Dendritic cell treated with granulocyte-macrophage colony-stimulating factor and Interleukin-4, amounts not matched to agents 40 ng/mL and 50 ng/mL, for 4 days (primary cell): ENCODE data around the gene DHX58.

Experiments used
- H3K27ac Mint-ChIP-seq: one replicate; pipeline ENCODE4 v1.8.0; 2022; ENCODE audit warnings: mild to moderate bottlenecking, mixed read lengths
- H3K27me3 Mint-ChIP-seq: one replicate; pipeline ENCODE4 v1.8.0; 2022; ENCODE audit warnings: mild to moderate bottlenecking, mixed read lengths
- H3K36me3 Mint-ChIP-seq: one replicate; pipeline ENCODE4 v1.8.0; 2022; ENCODE audit warnings: low read depth, mixed read lengths
- H3K4me1 Mint-ChIP-seq: one replicate; pipeline ENCODE4 v1.8.0; 2022; ENCODE audit warnings: low read depth, mixed read lengths
- H3K4me3 Mint-ChIP-seq: one replicate; pipeline ENCODE4 v1.8.0; 2022; ENCODE audit warnings: mild to moderate bottlenecking, moderate library complexity, mixed read lengths
- H3K9me3 Mint-ChIP-seq: one replicate; pipeline ENCODE4 v1.8.0; 2022; ENCODE audit warnings: mixed read lengths
- intact Hi-C: fragments of 100-400 bp; cut with micrococcal nuclease; formaldehyde crosslinking; loops from one replicate; pipeline ENCODE4 v1.15.0; 2022

Gene DHX58

GRCh38 chr17:42096360-42097111 is 16.0 kb downstream of the DHX58 start:
- Mint-ChIP-seq H3K9me3 (no peaks in the 10 kb centered on the region), H3K4me1 (peaks cover 27% of the 10 kb centered on the region), H3K27ac (peak overlapping the region; percentile 34), H3K4me3 (no peak overlapping the region), H3K36me3 (no peaks in the 10 kb centered on the region), H3K27me3 (peaks cover 40% of the 10 kb centered on the region)
- intact Hi-C loops = no loop called here

- Mint-ChIP-seq H3K4me3 (no peak overlapping the region), H3K27ac (no peak overlapping the region), H3K27me3 (peaks cover 43% of the 10 kb centered on the region), H3K4me1 (peaks cover 36% of the 10 kb centered on the region), H3K9me3 (no peaks in the 10 kb centered on the region), H3K36me3 (no peaks in the 10 kb centered on the region)
- intact Hi-C loops = no loop called here
Measured at GRCh38 chr17:42094375-42095069, 18.0 kb downstream of the DHX58 start.

DNA sequence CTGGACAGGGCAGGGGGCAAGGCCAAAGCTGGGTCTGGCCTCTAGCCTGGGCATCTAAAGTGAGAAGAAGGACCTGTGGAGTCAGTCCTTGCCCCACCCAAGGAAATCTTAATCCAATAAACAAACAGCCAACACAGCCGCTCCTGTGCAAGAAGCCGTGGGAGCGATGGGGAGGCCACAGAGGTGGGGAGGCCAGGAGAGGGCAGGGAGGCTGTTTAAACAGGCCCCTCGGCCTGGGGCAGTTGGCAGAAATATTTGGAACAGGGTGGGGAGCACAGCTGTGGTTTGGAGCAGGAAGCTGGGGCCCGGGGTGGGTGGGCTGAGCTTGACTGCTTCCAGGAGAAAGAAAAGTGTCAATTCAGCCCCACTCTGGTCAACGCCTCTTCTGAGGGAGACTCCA is 19.6 kb downstream of the DHX58 start:
- H3K9me3 Mint-ChIP-seq = no peaks in the 10 kb centered on the region
- no peak overlapping the region for H3K27ac Mint-ChIP-seq
- H3K27me3 Mint-ChIP-seq = peaks cover 36% of the 10 kb centered on the region
- intact Hi-C loops = no loop called here
- H3K4me1 Mint-ChIP-seq = peaks cover 32% of the 10 kb centered on the region
- no peaks in the 10 kb centered on the region for H3K36me3 Mint-ChIP-seq
- no peak overlapping the region for H3K4me3 Mint-ChIP-seq

DNA sequence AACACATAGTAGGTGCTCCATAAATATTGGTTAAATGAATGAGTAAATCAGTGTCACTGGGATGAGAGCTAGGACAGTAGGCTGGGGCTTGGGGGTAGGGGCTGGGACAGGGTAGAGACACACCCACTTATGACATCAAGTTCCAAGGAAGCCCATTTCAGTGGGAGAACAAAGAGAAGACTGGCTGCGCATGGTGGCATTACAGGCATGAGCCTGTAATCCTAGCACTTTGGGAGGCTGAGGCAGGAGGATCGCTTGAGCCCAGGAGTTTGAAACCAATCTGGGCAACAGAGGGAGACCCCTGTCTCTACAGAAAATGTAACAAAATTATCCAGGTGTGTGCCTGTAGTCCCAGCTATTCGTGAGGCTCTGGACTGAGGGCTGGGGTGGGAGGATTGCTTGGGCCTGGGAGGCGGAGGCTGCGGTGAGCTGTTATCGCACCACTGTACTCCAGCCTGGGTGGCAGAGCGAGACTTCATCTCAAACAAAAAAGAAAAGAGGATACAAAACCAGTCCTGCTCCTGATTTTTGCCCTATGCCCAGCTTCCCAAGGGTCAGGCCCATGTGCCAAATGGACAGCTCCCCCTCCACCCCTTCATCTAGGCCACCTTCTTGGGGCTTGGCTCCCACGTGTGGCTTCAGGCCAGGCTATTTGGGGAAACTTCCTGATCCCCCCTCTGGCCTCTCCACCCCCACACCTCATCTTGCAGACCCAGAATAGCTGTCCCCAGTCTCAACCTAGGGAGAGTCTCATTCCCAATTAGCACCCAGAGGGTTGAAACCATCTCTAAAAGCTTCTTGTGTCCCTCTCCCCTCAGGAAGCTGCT is 21.3 kb downstream of the DHX58 start:
- Mint-ChIP-seq H3K27ac (peak overlapping the region; percentile 12), H3K4me1 (peaks cover 21% of the 10 kb centered on the region), H3K36me3 (no peaks in the 10 kb centered on the region), H3K9me3 (no peaks in the 10 kb centered on the region), H3K27me3 (peaks cover 20% of the 10 kb centered on the region), H3K4me3 (no peak overlapping the region)
- intact Hi-C loops = no loop called here

DNA sequence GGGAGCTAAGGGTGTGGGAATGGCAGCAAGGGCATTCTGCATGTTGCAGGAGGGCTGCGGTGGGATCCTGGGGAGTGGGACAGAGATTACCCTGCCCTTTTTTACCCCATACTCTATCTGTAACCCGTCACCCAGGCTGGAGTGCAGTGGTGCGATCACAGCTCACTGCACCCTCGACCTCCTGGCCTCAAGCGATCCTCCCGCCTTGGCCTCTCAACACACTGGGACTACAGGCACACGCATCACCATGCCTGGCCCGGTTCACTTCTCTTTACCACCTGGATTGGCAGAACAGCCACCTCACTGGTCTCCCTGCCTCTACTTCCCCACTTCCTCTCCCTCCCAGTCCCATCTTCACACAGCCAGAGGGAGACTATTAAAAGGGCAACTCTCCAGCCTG is 23.8 kb downstream of the DHX58 start:
- Mint-ChIP-seq H3K36me3 (no peaks in the 10 kb centered on the region), H3K4me3 (no peak overlapping the region), H3K9me3 (no peaks in the 10 kb centered on the region), H3K27me3 (peaks cover 7% of the 10 kb centered on the region), H3K4me1 (peaks cover 21% of the 10 kb centered on the region), H3K27ac (no peak overlapping the region)
- intact Hi-C loops = no loop called here

GRCh38 chr17:42087736-42088705 is 24.5 kb downstream of the DHX58 start:
- H3K4me3 Mint-ChIP-seq = no peak overlapping the region
- no peaks in the 10 kb centered on the region for H3K9me3 Mint-ChIP-seq
- H3K4me1 Mint-ChIP-seq = peaks cover 17% of the 10 kb centered on the region
- no peaks in the 10 kb centered on the region for H3K36me3 Mint-ChIP-seq
- H3K27me3 Mint-ChIP-seq = peaks cover 7% of the 10 kb centered on the region
- H3K27ac Mint-ChIP-seq = no peak overlapping the region
- intact Hi-C loops = no loop called here

DNA sequence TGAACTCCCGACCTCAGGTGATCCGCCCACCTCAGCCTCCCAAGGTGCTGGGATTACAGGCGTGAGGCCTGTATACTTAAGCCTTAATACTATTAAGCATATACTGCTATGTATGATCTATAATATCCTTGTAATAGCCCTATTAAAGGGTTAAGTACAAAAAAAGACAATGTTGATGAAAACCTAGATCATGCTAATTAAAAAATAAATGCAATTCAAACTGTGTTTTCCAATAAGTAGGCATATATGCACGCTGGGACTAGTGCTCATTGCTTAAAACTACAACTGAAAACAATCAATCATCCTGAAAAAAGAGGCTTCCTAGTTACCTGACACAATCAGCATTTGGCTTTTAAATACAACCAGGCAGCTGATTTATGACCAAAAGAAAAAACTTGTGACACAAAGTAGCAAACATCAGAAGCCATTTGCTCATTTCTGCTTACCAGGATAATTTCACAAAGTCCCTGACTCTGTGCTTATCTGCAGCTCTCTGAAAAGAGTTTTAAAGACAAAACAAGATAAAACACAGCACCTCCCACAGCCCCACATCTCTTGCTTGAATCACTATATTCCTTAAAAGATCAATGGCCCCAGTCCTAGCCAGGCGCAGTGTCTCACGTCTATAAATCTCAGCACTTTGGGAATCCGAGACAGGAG is 25.3 kb downstream of the DHX58 start:
- Mint-ChIP-seq H3K4me1 (peaks cover 14% of the 10 kb centered on the region), H3K4me3 (no peak overlapping the region), H3K36me3 (no peaks in the 10 kb centered on the region), H3K9me3 (no peaks in the 10 kb centered on the region), H3K27ac (no peak overlapping the region), H3K27me3 (peaks cover 10% of the 10 kb centered on the region)
- intact Hi-C loops = no loop called here

DNA sequence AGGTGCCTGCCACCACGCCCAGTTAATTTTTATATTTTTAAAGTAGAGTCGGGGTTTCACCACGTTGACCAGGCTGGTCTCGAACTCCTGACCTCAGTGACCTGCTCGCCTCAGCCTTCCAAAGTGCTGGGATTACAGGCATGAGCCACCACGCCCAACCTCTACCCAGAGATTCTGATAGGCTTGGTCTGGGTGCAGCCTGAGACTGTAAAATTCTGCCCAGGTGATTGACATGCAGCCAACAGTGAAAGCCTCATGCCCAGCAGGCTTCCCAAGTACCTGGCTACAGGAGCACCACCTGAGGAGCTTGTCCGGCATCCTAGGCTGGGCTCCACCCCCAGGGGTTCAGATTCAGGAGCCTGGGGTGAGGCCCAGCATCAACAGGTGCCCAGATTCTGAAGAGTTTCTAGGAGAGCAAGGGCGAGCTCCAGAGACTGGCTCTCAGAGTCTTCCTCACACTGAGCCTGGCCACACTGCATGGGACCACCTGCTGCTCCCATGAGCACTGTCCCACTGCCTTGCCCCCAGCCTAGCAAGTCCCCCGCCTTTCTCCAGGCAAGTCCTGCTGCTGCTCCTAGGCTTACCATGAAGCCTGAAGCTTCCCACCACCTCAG is 30.9 kb downstream of the DHX58 start:
- Mint-ChIP-seq H3K27ac (no peak overlapping the region), H3K9me3 (no peaks in the 10 kb centered on the region), H3K4me1 (peaks cover 4% of the 10 kb centered on the region), H3K36me3 (no peaks in the 10 kb centered on the region), H3K4me3 (no peak overlapping the region), H3K27me3 (peaks cover 9% of the 10 kb centered on the region)
- intact Hi-C loops = no loop called here

GRCh38 chr17:42079541-42079940 is 33.0 kb downstream of the DHX58 start:
- H3K27ac Mint-ChIP-seq = no peak overlapping the region
- intact Hi-C loops = no loop called here
- H3K36me3 Mint-ChIP-seq = no peaks in the 10 kb centered on the region
- no peaks in the 10 kb centered on the region for H3K9me3 Mint-ChIP-seq
- H3K4me1 Mint-ChIP-seq = peaks cover 4% of the 10 kb centered on the region
- no peak overlapping the region for H3K4me3 Mint-ChIP-seq
- peaks cover 9% of the 10 kb centered on the region for H3K27me3 Mint-ChIP-seq

- Mint-ChIP-seq H3K4me1 (peaks cover 4% of the 10 kb centered on the region), H3K27me3 (peaks cover 15% of the 10 kb centered on the region), H3K4me3 (no peak overlapping the region), H3K9me3 (no peaks in the 10 kb centered on the region), H3K36me3 (no peaks in the 10 kb centered on the region), H3K27ac (no peak overlapping the region)
- intact Hi-C loops = no loop called here
Measured at GRCh38 chr17:42078396-42079043, 34.0 kb downstream of the DHX58 start.

DNA sequence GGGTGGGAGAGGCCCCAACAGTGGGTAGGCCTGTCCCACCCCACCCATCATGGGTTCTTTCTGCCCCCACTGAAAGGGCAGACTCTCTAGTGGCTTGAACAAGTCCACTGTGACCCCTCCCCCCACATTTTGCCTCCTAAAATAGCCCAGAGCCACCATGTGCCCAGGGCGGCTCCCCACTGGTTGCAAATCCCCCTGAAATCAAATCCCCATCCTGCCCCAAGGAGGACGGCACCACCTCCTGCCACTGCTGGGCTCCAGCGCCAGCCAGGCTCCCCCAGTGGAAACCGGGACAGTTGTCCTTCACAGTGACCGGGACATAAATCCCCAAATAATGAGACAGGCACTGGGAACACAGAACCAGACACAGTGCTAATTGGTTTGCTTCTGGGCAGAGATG is 34.8 kb downstream of the DHX58 start:
- H3K9me3 Mint-ChIP-seq = no peaks in the 10 kb centered on the region
- intact Hi-C loops = no loop called here
- H3K27me3 Mint-ChIP-seq = peaks cover 22% of the 10 kb centered on the region
- H3K27ac Mint-ChIP-seq = no peak overlapping the region
- H3K36me3 Mint-ChIP-seq = no peaks in the 10 kb centered on the region
- no peak overlapping the region for H3K4me3 Mint-ChIP-seq
- H3K4me1 Mint-ChIP-seq = peaks cover 8% of the 10 kb centered on the region

GRCh38 chr17:42076797-42077559 is 35.5 kb downstream of the DHX58 start:
- Mint-ChIP-seq H3K4me1 (peaks cover 7% of the 10 kb centered on the region), H3K36me3 (no peaks in the 10 kb centered on the region)

More at GRCh38 chr17:42076797-42077559, 35.5 kb downstream of the DHX58 start:
- Mint-ChIP-seq H3K4me3 (no peak overlapping the region), H3K9me3 (no peaks in the 10 kb centered on the region), H3K27ac (no peak overlapping the region), H3K27me3 (peaks cover 22% of the 10 kb centered on the region)
- intact Hi-C loops = no loop called here
